GM19463 (cell line): Measurements from ENCODE around the gene MYO5C.

Source experiments
- ATAC-seq: cut with Tn5 transposase; IDR thresholded peaks from one replicate; pipeline ENCODE4 v1.9.1; 2021; ENCODE audit warnings: mild to moderate bottlenecking, moderate library complexity; ENCODE audit not compliant: unreplicated experiment

Gene MYO5C

GRCh38 chr15:52295421-52296001 is at the start of gene MYO5C:
TSS of gene MYO5C (minus strand) at chr15:52295804. CDS start at chr15:52295636, 168 bp downstream.
- peak; percentile 45 for ATAC-seq

GRCh38 chr15:52344592-52344991 is 49.0 kb upstream of the MYO5C start:
- ATAC-seq, result no peak

- no peak for ATAC-seq
These were observed 48.2 kb upstream of the MYO5C start for GRCh38 chr15:52343831-52344230.

GRCh38 chr15:52340093-52340492 is 44.5 kb upstream of the MYO5C start:
- no peak for ATAC-seq

GRCh38 chr15:52338891-52339290 is 43.3 kb upstream of the MYO5C start:
- ATAC-seq, result no peak

- no peak for ATAC-seq
These were observed 42.5 kb upstream of the MYO5C start for GRCh38 chr15:52338058-52338457.

- no peak for ATAC-seq
These were observed 41.7 kb upstream of the MYO5C start for GRCh38 chr15:52337198-52337853.

GRCh38 chr15:52336529-52336928 is 40.9 kb upstream of the MYO5C start:
- ATAC-seq, result no peak

GRCh38 chr15:52334491-52335160 is 39.0 kb upstream of the MYO5C start:
- ATAC-seq, result no peak

GRCh38 chr15:52331490-52332240 is 36.1 kb upstream of the MYO5C start:
- peak; percentile 88 for ATAC-seq

GRCh38 chr15:52329987-52330386 is 34.4 kb upstream of the MYO5C start:
- ATAC-seq, result no peak

- ATAC-seq, result no peak
These were observed 33.5 kb upstream of the MYO5C start for GRCh38 chr15:52329150-52329549.

- no peak for ATAC-seq
These were observed 33.1 kb upstream of the MYO5C start for GRCh38 chr15:52328680-52329079.

GRCh38 chr15:52326756-52327155 is 31.2 kb upstream of the MYO5C start:
- ATAC-seq, result no peak

- ATAC-seq, result no peak
These were observed 28.5 kb upstream of the MYO5C start for GRCh38 chr15:52324109-52324508.

GRCh38 chr15:52318729-52319500 is 23.3 kb upstream of the MYO5C start:
- ATAC-seq, result no peak

GRCh38 chr15:52317688-52318087 is 22.1 kb upstream of the MYO5C start:
- ATAC-seq, result no peak

GRCh38 chr15:52317022-52317421 is 21.4 kb upstream of the MYO5C start:
- no peak for ATAC-seq

GRCh38 chr15:52309154-52309548 is 13.5 kb upstream of the MYO5C start:
- ATAC-seq, result peak; percentile 70

GRCh38 chr15:52308446-52309153 is 13.0 kb upstream of the MYO5C start:
- ATAC-seq, result peak; percentile 82
